ENCODE data around the gene DLST. TPM values are rescaled to one million over a fixed set of nuclear protein-coding genes. Genes with fewer than 3 reads are reported as not detected.

Gene DLST
- total RNA-seq, 1 donor from 2014 or later = 98.4 TPM

DNA sequence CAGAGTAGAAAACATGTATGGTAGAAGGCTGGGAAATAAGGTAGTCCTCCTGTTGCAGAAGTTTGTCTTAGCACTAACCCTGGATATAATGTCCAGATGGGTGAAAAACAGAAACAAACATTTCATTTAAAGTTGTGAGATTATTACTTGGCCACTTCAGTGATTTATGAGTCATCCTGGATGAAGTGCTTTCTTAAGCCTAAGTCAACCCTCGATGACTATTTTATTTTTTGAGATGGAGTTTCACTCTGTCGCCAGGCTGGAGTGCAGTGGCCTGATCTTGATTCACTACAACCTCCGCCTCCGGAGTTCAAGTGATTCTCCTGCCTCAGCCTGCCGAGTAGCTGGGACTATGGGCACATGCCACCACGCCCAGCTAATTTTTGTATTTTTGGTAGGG lies 10.2 kb downstream of the DLST start:
- no peak for DNase-seq (ENCODE audit: extremely low read depth, low read depth, low spot score)

DNA sequence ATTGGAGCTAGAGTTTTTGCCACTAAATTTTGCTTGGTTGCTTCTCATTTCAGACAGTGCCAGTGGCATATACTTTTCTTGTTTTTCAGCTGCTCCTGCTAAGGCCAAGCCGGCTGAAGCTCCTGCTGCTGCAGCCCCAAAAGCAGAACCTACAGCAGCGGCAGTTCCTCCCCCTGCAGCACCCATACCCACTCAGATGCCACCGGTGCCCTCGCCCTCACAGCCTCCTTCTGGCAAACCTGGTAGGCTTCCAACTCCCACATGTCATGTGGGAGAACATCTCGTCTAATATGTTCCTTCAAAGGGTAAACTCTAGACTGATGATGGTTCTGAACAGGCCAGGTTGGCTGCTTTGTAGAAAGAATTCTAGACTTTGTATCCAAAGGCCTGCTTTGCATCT lies 11.0 kb downstream of the DLST start:
- DNase-seq (ENCODE audit: extremely low read depth, low read depth, low spot score) = no peak

GRCh38 chr14:74893614-74894091 lies 11.9 kb downstream of the DLST start:
- DNase-seq (ENCODE audit: extremely low read depth, low read depth, low spot score) = no peak

DNA sequence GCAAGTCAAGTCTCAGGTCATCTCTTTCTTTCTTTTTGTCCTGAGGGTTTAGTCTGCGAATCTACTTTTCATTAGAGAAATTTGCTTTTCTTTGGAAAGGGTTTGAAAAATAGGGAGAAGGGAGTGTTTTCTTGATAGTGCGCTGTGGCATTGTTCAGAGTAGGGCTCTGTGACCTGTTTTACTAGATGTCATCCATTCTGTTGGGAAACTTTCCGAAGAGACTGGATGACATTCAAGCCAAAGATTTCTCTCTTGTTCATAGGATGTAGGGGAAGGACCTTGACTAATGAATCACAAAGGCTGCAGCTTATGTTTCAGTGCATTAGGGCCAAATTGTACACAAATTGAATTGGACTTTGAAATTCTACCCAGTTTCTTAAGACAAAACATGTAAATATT lies 14.7 kb downstream of the DLST start:
- DNase-seq (ENCODE audit: extremely low read depth, low read depth, low spot score) = no peak

GRCh38 chr14:74897642-74898041 lies 15.9 kb downstream of the DLST start:
- DNase-seq (ENCODE audit: extremely low read depth, low read depth, low spot score) = no peak

DNA sequence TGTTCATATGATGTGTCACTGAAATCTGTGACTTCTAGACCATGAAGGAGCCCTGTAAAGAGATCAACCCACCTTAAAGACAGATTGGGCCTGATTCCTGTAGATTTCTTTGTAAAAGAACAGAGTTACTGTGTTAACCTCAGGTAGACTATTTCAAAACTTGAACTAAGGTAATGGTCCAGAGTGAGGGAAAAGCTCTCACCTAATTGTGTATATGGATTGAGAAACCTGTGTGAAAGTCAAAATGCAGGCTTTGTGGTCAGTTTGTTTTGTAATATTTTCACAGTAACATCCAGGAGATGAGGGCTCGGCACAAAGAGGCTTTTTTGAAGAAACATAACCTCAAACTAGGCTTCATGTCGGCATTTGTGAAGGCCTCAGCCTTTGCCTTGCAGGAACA lies 16.4 kb downstream of the DLST start:
- DNase-seq (ENCODE audit: extremely low read depth, low read depth, low spot score) = no peak

- DNase-seq (ENCODE audit: extremely low read depth, low read depth, low spot score) = no peak
Measured at GRCh38 chr14:74898694-74899093, 17.0 kb downstream of the DLST start.

- DNase-seq (ENCODE audit: extremely low read depth, low read depth, low spot score) = no peak
Measured at GRCh38 chr14:74902941-74903705, 21.4 kb downstream of the DLST start.

DNA sequence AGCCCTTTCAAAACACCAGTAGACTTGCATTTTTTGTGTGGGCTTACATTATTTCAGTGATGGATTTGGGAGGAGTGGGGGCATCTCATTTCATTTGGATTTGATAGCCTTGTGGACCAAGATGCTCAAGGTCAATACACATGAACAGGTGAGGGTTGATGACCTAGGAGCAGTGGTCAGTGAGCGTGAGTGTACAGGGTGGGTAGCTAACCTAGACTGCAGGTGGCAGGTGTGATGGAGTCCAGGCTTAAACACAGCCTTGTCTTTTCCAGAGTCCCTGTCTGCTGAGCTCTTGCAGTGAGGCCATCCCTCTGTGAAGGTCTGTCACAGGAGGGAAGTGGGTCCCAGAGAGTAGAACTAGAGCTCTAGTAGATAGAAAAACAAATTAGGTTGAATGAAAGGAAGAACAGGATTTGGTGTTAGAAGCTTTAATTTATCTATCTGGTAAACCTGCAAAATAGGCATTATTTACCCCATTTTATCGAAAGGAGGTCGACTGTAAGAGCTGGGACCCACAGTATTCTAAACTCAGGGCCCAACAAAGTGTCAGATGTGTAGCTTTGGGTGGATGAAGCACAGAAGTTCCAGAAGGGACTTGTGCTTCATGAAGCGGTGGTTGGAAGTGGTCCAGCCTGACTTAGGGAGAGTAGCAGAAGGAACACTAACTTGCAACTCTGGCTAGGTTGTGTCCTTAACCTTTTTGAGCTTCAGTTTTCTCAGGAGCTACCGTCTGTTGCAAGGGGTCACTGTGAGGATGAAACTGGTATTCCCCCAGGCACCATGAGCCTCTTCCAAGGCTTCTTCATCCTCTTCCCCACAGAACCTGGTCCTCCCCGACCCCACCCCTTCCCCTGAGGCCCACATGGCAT lies 23.2 kb downstream of the DLST start:
- no peak for DNase-seq (ENCODE audit: extremely low read depth, low read depth, low spot score)

GRCh38 chr14:74905595-74906142 lies 24.0 kb downstream of the DLST start:
- no peak for DNase-seq (ENCODE audit: extremely low read depth, low read depth, low spot score)

- DNase-seq (ENCODE audit: extremely low read depth, low read depth, low spot score) = no peak
Measured at GRCh38 chr14:74906925-74907521, 25.3 kb downstream of the DLST start.

DNA sequence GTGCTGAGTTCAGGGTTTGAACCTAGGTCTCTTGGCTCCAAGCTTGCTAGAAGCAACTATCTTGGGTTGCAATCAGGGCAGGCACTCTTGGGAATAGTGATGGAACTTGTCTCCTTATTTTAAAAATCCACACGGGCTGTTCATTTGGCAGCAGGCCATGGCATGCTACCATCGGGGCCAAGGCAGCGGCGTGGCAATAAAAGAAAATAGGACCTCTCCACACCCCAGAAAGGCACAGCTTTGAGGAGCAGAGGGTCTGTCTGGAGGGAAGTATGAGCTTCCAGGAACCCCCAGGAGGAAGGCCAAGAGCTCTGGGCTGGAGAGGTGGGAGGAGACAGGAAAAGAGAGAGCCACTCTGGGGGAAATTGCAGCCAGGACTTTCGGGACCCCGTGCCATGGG lies 26.0 kb downstream of the DLST start:
- DNase-seq (ENCODE audit: extremely low read depth, low read depth, low spot score) = no peak

DNA sequence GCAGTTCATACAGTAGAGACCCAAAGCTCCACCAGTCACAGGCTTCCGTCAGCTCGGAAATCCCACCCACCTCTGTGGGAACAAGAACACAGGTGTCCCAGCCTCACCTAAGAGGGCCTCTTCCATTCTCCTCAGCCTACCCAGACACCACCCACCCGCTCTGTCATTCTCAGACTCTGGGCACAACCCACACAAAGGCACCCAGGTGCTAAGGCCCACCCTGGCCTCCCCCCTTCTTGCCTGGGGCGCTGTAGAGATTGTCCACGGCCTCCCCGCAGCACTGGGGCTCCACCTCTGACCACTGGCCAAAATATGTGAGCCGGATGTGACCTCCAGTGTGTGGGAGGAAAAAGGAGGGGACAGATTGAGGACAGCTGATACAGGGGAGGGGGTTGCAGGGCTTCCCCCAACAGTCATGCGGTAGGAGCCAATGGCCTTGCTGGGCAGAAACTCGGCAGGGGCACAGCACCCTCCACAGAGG lies 27.2 kb downstream of the DLST start:
- DNase-seq (ENCODE audit: extremely low read depth, low read depth, low spot score) = no peak

DNA sequence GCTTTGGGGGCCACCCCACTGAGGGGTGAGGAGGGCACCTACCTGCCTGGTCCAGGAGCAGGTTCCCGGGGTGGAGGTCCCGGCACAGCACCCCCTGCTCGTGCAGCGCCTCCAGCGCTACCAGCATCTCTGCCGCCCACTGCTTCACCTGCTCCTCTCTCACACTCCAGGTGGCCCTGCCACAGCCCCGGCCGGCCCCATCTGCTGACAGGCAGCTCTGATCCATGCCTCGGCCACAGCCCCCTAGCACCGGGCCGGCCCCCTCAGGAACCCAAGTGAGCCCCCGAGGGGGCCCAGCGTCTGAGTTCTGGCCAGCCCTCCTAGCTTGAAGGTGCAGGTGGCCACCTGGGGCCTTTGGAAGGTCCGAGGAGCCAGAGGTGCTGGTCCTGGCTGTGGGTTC lies 27.8 kb downstream of the DLST start:
- no peak for DNase-seq (ENCODE audit: extremely low read depth, low read depth, low spot score)

GRCh38 chr14:74909911-74910310 lies 28.2 kb downstream of the DLST start:
- no peak for DNase-seq (ENCODE audit: extremely low read depth, low read depth, low spot score)

GRCh38 chr14:74910556-74910955 lies 28.8 kb downstream of the DLST start:
- DNase-seq (ENCODE audit: extremely low read depth, low read depth, low spot score) = no peak

DNA sequence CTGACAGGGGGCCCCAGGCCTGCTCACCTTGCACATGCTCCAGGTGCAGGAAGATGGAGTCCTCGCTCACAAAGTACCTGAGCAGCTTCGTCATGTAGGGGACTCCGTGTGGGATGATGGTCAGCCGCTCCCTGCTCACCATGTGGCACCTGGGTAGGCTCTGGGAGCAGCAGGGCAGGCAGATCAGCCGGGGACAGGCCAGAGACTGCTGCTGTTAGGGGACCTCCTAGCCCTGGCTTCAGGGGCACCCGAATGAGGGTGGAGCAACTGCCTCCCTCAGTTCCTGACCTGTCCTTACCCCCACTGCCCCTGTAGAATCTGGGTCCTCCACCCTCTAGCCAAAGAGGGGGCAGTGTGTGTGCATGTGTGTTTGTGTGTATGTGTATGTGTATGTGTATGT lies 29.5 kb downstream of the DLST start:
- no peak for DNase-seq (ENCODE audit: extremely low read depth, low read depth, low spot score)

GRCh38 chr14:74911704-74912103 lies 30.0 kb downstream of the DLST start:
- DNase-seq (ENCODE audit: extremely low read depth, low read depth, low spot score) = no peak

- DNase-seq (ENCODE audit: extremely low read depth, low read depth, low spot score) = no peak
Measured at GRCh38 chr14:74912111-74912510, 30.4 kb downstream of the DLST start.

DNA sequence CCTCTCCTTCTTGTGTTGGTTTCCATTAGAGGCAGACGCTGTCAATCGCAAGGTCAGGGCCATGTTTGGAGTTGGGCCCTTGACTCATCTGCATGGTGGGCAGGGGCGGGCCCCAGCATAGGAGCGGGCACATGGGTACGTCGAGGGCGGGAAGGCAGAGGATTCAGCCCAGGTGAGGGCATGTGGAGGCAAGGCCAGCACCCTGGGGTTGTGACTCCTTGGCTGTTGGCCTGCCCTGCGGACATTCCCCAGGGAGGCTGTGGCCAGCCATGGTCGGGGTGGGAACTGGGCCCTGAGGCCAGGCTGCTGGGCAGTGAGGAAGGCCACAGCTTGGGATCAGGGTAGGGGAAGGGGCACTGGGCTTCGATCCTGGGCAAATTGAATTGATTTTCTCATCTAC lies 31.1 kb downstream of the DLST start:
- no peak for DNase-seq (ENCODE audit: extremely low read depth, low read depth, low spot score)

DNA sequence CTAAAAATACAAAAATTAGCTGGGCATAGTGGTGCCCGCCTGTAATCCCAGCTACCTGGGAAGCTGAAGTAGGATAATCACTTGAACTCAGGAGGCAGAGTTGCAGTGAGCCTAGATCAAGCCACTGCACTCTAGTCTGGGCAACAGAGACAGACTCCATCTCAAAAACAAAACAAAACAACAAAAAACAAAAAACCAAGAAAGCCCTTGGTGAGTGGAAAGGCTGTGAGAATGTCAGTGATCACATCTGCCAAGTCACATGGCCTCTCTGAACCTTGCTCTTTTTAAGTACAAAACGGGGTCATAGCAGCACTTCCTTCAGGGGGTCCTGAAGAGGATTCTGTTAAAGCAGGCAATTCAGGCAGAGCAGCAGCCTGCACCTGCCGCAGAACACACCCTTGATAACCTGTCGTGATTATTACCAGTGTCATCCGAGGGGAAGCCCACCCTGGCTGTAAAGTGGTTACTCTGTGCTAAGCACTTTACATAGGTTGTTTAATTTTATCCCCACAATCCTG lies 31.7 kb downstream of the DLST start:
- DNase-seq (ENCODE audit: extremely low read depth, low read depth, low spot score) = no peak
